GM18499 (cell line): ENCODE data around the gene PLPPR5.

ENCODE experiments used
- ATAC-seq: cut with Tn5 transposase; IDR thresholded peaks from one replicate; pipeline ENCODE4 v1.9.1; 2021; ENCODE audit warnings: moderate number of reproducible peaks; ENCODE audit not compliant: insufficient read depth, unreplicated experiment

Gene PLPPR5

DNA sequence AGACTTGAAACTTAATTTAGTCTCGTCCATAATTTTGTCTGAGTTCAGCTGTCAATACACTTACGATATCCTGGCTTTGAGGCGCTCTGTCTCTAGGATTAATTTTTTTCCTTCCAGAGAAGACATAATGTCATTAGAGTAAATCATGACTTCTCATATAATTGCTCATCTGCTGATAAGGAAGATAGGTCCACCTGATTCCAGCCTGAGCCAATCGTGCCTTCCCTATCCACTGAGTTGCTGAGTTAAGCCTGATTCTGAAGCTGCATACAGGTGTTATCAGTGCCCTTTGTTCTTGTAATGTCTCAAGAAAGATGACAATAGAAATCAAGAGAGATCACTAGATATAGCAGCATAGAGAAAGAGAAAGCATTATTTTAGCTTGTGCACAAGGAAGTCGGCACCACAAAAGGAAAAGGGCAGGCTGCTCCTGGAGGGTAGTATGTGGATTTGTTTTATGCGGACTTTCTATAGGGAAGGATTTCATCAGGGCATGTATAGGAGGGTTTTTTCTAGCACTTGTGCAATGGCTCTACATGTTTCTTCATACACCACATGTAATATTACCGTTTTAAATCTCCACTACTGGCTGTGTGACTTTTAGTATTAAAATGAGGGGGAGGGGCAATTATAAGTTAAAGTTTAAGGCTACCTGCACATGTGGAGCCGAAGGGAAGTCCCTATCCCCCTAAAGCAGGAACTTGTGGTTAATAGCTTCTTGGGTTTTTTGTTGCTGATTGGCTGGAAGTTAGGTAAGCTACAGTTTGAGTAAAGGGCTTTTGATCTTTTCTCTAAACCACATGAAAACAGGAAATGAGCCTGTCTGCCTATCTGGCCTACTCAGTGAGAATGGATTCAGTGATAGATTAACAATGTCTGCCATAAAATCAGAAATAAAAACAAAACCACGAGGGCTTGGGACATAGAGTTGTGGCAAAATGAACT, 133.4 kb downstream of the PLPPR5 start:
- ATAC-seq, result peak; percentile 99

DNA sequence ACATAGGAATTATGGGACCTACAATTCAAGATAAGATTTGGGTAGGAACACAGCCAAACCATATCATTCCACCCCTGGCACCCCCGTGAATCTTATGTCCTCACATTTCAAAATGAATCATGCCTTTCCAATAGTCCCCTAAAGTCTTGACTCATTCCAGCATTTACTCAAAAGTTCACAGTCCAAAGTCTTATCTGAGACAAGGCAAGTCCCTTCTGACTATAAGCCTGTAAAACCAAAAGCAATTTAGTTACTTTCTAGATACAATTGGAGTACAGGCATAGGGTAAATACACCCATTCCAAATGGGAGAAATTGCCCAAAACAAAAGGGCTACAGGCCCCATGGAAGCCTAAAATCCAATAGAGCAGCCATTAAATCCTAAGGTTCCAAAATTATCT, 138.9 kb downstream of the PLPPR5 start:
- no peak for ATAC-seq

DNA sequence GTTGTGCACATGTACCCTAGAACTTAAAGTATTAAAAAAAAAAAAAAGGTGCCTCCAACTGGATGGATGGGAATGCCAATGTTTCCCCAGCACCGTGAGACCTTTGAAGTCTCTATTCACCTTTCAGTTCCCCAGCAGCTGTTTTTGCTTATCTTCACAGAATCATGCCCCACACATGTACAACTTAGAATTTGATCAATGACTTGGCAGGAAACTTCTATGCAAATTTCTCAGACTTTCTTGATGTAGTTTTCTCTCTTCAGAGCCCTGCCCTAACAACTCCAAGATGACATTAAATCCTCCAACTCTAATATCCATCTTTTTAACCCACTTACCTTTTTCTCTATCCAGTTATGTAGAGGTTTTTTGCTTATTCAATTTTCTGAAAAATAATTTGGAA, 144.3 kb downstream of the PLPPR5 start:
- ATAC-seq, result no peak

DNA sequence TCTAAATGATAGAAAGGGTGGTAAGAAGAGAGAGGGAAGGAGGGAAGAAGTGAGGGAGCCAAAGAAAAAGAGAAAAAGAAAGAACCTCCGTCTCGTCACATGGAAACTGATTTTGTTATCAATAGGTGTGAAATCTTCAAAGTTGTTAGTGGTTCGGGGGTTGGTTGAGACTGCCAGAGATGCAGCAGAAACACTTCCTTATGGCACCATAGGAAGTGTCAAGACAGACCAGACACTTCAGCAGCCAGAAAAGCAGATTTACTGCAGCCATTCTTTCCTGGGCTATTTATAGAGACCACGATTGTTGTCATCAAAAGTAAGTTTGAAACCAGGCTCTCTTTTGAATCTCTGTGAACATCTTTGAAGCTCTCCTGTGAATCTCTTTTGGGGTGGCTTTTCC, 150.5 kb downstream of the PLPPR5 start:
- ATAC-seq, result no peak

- ATAC-seq, result no peak
These were observed 154.6 kb downstream of the PLPPR5 start for GRCh38 chr1:98849969-98850636.

DNA sequence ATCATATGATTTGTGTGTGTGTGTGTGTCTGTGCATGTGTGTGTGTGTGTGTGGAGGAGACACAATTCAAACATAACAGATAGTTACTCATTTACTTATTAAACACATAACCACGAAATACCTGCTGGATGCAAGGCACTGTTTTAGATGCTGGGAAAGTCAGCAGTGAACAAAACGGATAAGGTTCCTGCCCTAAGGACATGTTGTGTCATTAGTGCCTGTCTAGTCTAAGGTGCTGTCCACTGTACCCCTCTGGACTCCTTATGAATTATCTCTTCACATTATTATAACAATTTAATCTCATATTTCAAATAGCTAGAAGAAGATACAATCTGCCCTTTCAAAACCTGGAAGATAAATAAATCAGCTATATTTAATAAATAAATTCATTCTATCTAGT, 162.4 kb downstream of the PLPPR5 start:
- ATAC-seq, result no peak
